Measurements from ENCODE around the gene MPRIP. TPM values are rescaled to one million over a fixed set of nuclear protein-coding genes. Genes with fewer than 3 reads are reported as not detected.

The MPRIP gene
- total and polyA plus RNA-seq, 10 donors: 52.3 to 309 (median 131) TPM

- WGBS, 5 donors: 77 to 97% (median 87%) methylated on average over 4 to 5 of the region's 5 CpGs
- intact Hi-C loops (cut with DNase I; ENCODE audit: low total_unique reads): no loop called here
- Histone ChIP-seq H3K36me3 (peaks cover 6 to 100% (median 89%) of the 10 kb centered on the region in 6 donors), H3K27me3 (replicated peaks in 1 of 7) (no peaks in the 10 kb centered on the region), H3K27ac (peak overlapping the region in 3 of 8 donors; percentile 20 to 44 (median 25)), H3K9me3 (no peaks in the 10 kb centered on the region), H3K4me1 (peaks cover 3 to 25% (median 17%) of the 10 kb centered on the region in 6 donors), H3K4me3 (no peak overlapping the region)
- DNase-seq: no peak
- TF ChIP-seq POLR2A (IDR thresholded peaks at IDR 0.05) (no peak), CTCF (IDR thresholded peaks at IDR 0.05 in 8 of 11, conservative IDR thresholded peaks at IDR 0.05 in 3 of 11) (no peak), POLR2AphosphoS5 (IDR thresholded peaks at IDR 0.05) (no peak)
These were observed 98.3 kb downstream of the MPRIP start for GRCh38 chr17:17140590-17140980.

- Histone ChIP-seq H3K27ac (peak overlapping the region in 4 of 8 donors; percentile 20 to 44 (median 28)), H3K4me3 (no peak overlapping the region), H3K4me1 (peaks cover 3 to 25% (median 17%) of the 10 kb centered on the region in 6 donors), H3K9me3 (no peaks in the 10 kb centered on the region), H3K27me3 (replicated peaks in 1 of 7) (no peaks in the 10 kb centered on the region), H3K36me3 (peaks cover 6 to 100% (median 89%) of the 10 kb centered on the region in 6 donors)
- intact Hi-C loops (cut with DNase I; ENCODE audit: low total_unique reads): no loop called here
- WGBS, 5 donors: 66 to 81% (median 71%) methylated on average over 10 to 12 of the region's 12 CpGs
- no peak for DNase-seq
- peak in 2 of 3 donors; percentile 15 to 34 for TF ChIP-seq POLR2AphosphoS5 (IDR thresholded peaks at IDR 0.05)
- TF ChIP-seq POLR2A (IDR thresholded peaks at IDR 0.05): no peak
These were observed 99.0 kb downstream of the MPRIP start for GRCh38 chr17:17141279-17141678.

- Histone ChIP-seq H3K4me3 (no peak overlapping the region), H3K36me3 (peaks cover 6 to 100% (median 89%) of the 10 kb centered on the region in 6 donors), H3K9me3 (no peaks in the 10 kb centered on the region), H3K27ac (peak overlapping the region in 3 of 8 donors; percentile 25 to 44 (median 30)), H3K4me1 (peaks cover 3 to 25% (median 17%) of the 10 kb centered on the region in 6 donors), H3K27me3 (replicated peaks in 1 of 7) (no peaks in the 10 kb centered on the region)
- TF ChIP-seq POLR2AphosphoS5 (IDR thresholded peaks at IDR 0.05) (peak; percentile 39 to 69 (median 64)), CTCF (IDR thresholded peaks at IDR 0.05 in 8 of 11, conservative IDR thresholded peaks at IDR 0.05 in 3 of 11) (peak; percentile 50 to 80 (median 71)), POLR2A (IDR thresholded peaks at IDR 0.05) (no peak)
- 66 to 83% (median 75%) methylated on average over 21 to 23 of the region's 23 CpGs for WGBS, 5 donors
- intact Hi-C loops (cut with DNase I; ENCODE audit: low total_unique reads): no loop called here
- DNase-seq: no peak
These were observed 99.7 kb downstream of the MPRIP start for GRCh38 chr17:17141860-17142552.

- Histone ChIP-seq H3K27ac (no peak overlapping the region), H3K4me3 (no peak overlapping the region), H3K27me3 (replicated peaks in 1 of 7) (no peaks in the 10 kb centered on the region), H3K36me3 (peaks cover 6 to 100% (median 89%) of the 10 kb centered on the region in 6 donors), H3K9me3 (no peaks in the 10 kb centered on the region), H3K4me1 (peaks cover 3 to 25% (median 17%) of the 10 kb centered on the region in 6 donors)
- DNase-seq: no peak
- 89 to 99% (median 95%) methylated on average over 9 to 11 of the region's 11 CpGs for WGBS, 5 donors
- intact Hi-C loops (cut with DNase I; ENCODE audit: low total_unique reads): no loop called here
- TF ChIP-seq CTCF (IDR thresholded peaks at IDR 0.05 in 8 of 11, conservative IDR thresholded peaks at IDR 0.05 in 3 of 11): no peak
These were observed 100.3 kb downstream of the MPRIP start for GRCh38 chr17:17142556-17142955.
